NCI-H748 (cell line): ENCODE measurements around the gene IL6R.
A peak's percentile ranks its signal among the peaks of the same experiment; 100 is the strongest.

Experiments used
- DNase-seq: peaks from one replicate; lab custom pipeline; 2025; ENCODE audit not compliant: unreplicated experiment; lab: John Stamatoyannopoulos, UW

Gene IL6R

DNA sequence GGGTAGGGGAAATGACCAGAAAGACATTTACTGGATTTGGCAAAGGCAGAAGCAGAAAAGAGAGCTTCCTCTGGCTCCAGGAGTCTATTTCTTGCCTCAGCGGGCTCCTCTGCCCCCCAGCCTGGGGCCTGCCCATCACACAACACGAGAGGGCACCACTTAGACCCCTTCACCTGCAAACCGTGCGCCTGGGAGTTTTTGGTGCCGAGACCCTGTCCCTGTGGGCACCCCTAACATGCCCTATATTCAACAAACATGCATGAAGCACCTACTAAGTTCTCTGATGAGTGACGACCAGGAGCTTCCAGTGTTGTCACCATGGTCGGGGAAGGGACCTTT, 18.8 kb downstream of the IL6R start:
- no peak for DNase-seq

DNA sequence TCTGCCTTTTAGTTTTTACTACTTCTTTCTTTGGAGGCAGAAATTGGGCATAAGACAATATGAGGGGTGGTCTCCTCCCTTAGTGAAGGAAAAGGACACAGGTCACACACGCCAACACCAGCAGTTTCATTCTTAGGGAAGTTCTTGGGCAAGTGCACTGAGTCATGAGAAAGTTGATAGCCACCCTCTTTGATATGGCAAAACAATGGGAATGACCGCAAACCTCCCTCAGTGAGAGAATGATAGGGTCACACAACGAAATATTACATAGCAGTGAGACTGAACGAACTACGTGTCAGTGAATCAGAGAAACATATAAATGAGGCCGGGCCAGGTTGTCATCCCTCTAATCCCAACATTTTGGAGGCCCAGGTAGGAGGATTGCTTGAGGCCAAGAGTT, 20.0 kb downstream of the IL6R start:
- no peak for DNase-seq

DNA sequence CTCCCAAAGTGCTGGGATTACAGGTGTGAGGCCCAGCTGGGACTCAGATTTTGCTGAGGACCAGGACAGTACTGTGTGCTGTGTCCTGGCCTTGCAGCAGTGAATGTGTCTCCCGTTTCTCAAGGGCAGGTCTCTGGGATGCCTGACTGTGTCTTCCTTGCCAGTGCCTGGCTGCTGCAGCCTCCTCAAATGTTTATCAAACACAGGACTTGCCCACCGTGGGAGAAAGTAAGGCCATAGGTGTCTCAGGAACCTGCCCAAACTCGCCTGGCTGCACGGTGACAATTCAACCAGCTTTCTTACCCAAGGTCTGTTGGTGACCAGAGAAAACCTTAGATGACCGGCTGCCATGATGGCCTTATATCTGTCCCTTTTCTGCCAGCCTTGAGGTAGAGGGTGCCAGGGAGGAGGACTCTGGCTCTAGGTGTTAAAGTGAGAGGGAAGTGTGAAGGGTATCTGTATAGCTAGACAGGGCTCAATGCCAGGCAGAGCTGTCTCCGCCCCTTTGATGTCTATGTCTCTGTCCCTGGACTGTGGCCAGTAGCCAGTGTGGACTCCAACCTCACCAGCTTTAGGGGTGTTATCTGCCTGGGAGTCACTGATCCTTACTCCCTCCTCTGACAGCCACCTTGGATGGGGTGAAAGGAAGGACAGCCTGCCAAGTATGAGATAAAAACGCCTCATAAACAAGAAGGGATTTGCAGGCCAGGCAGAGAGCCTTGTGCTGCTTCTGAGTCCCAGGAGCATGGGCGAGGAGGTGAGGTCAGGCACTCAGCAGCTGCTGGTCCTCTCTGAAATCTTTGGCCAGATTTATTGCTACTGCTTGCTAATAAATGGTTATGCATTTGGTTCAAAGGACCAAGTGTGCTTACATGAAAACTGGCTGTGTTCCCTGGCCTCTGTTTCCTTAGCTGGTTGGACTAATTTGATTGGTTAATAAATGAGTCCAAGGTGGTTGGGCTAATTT, 22.3 kb downstream of the IL6R start:
- DNase-seq = no peak

DNA sequence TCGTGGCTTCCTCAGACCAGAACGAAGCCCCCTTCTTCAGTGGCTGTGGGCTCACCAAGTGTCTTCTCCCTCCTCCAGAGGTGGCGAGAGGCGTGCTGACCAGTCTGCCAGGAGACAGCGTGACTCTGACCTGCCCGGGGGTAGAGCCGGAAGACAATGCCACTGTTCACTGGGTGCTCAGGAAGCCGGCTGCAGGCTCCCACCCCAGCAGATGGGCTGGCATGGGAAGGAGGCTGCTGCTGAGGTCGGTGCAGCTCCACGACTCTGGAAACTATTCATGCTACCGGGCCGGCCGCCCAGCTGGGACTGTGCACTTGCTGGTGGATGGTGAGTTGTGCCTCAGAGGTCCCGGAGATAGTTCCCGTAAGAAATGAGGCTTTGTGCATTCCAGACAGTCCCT, 24.0 kb downstream of the IL6R start:
- no peak for DNase-seq

DNA sequence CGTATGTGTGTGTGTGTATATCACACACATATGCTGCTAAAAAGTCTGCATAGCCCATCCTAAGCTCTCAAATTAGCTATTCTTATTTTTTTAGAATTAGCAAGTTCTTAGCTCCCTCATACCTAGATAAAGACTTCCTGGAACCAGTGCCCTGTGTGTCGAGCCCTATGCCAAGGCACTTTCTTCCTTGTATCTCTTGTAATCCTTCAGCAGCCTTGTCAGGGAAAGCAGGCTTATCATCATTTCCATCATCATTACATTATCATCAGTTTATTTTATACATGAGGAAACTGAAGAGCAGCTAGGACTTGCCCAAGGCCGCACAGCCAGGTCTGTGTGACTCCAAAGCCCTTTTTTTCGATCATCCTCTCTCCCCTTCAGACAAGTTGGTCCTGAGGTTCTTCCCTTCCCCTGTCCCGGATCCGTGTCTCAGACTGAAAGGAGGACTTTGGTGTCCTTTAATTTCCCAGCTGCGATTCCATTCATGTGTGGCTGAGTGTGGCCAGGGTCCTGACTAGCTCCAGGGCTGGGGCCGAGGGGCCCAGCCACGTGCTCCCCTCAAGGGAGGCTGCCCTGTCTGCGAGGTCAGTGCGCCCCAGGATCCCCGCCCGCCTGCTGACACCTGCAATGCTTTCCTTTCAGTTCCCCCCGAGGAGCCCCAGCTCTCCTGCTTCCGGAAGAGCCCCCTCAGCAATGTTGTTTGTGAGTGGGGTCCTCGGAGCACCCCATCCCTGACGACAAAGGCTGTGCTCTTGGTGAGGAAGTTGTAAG, 24.9 kb downstream of the IL6R start:
- no peak for DNase-seq

DNA sequence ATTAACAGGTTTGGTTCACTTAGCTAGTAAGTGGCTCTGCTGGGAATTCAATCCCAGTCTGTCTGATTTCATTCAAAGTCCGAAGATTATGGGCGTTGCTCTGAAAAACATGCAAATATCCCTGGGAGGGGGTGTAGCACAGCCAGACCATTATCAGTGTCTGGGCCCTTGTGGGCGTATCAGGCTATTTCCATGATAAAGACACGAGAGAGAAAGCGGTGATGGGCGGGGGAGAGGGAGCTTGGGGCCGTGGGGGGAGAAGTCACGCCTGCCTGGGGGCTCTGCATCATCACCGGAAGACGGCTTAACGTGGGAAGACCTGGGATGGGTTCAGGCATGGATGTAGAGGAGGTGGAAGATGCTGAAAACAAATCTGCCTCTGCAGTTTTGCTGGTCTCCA, 25.8 kb downstream of the IL6R start:
- peak; percentile 21 for DNase-seq

DNA sequence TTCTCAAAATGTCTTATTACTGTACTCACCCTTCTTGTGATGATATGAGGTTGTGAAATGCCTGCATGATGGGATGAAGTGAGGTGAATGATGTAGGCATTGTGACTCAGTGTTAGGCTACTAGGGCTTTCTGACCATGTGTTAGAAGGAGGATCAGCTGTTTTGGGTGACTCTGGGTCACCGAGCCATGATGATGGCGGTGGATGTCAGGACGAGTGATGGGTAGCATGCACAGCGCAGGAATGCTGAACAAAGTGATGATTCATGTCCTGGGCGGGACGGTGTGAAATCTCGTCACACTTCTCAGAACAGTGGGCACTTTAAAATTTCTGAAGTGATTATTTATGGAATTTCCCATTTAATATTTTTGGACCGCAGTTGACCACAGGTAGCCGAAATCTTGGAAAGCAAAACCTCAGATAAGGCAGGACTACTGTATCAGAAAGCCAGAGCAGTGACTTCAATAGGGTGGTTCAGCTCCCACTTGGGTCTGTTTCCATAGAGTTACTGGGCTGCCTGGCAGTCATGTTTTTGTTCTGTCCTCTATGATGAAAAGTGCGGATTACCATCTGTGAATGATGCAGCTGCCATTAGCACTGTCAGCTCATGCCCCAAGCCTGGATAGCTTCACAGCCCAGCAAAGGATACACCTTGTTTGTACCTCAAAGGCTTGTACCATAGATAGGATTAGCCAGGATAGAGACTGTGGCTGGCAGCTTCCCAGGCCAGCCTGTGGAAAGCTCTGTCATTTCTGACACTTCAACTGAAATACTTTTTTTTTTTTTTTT, 26.6 kb downstream of the IL6R start:
- DNase-seq = no peak

DNA sequence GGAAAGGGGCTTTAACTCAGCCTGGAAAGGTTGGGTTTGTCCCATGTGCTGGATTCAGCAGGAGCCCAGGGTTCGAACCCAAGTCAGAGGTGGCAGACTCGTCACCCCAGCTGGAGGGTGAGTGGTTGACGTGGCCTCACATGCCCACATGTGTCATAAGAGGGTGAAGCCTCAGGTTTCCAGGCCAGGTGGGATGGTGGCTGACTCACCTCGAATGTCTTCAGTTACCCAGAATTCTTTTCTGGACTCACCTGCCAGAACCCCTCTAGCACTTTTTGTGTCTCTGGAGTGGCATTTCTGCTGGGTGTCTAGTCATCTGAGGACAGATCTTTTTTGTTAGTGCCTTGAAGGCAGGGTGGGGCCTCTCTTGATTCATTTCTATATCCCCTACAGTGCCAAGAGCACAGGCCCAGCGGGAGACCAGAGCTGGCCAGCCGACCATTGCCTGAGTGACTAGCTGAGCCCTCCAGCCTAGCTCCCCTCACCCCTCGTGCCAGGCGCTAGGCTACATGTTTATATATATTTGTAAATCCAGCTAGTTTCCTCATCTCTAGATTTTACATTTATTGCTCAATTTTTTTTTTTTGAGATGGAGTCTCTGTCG, 28.1 kb downstream of the IL6R start:
- DNase-seq = no peak

DNA sequence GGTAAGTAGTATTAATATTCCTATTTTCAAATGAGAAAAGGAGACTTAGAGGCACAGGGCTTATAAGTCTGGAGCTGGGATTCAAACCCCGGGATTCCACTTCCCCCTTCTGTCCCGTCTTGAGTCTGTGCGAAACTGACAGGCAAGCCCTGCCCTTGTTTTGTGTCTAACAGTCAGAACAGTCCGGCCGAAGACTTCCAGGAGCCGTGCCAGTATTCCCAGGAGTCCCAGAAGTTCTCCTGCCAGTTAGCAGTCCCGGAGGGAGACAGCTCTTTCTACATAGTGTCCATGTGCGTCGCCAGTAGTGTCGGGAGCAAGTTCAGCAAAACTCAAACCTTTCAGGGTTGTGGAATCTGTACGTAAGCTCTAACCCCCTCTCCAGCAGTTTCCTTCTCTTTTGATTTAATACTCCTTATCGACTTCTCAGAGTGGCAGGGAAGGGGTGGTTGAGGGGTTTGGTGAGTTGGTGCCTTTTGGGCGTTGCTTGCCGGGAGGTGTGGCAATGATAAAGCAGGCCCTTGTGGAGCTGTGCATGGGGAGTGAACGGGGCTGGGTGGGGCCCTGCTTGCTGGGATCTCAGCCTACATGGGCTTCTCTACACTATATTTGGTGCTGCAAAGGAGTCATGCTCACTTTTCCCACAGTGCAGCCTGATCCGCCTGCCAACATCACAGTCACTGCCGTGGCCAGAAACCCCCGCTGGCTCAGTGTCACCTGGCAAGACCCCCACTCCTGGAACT, 29.4 kb downstream of the IL6R start:
- no peak for DNase-seq

DNA sequence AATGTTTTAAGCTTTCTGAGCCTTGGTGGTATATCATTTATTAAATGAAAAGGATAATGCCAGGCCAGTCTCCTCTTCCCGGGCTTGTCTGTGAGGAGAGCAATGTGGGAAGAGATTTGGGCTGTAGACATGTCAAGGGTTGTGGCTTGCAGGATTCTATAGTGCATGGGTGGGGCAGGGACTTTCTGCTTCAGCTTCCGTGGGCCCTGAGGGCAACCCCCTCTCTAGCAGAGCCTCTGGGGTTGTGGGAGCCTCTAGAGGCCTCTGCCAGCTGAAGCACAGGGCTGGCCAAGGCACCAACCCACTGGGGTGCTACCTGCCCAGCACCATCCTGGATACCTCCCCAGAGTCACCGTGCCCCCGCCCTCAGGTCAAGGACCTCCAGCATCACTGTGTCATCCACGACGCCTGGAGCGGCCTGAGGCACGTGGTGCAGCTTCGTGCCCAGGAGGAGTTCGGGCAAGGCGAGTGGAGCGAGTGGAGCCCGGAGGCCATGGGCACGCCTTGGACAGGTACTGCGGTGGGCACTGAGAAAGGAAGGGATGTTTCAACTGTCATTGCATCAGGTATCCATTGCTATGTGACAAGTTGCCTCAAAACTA, 30.6 kb downstream of the IL6R start:
- no peak for DNase-seq

DNA sequence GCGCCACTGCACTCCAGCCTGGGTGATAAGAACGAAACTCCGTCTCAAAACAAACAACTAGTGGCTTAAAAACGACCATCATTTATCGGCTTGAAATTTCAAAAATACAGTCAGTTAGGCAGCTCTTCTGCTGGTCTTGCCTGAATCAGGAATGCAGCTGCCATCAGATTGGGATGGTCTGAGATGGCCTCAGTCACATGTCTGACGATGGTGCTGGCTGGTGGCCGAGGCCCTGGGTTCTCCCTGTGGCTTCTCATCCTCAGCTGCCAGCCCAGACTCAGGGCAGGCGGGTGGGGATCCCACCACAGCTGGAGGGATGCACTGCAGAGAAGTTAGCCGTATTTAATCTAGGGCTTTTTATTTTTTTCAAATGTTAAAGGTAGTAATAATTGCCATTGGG, 31.3 kb downstream of the IL6R start:
- no peak for DNase-seq

DNA sequence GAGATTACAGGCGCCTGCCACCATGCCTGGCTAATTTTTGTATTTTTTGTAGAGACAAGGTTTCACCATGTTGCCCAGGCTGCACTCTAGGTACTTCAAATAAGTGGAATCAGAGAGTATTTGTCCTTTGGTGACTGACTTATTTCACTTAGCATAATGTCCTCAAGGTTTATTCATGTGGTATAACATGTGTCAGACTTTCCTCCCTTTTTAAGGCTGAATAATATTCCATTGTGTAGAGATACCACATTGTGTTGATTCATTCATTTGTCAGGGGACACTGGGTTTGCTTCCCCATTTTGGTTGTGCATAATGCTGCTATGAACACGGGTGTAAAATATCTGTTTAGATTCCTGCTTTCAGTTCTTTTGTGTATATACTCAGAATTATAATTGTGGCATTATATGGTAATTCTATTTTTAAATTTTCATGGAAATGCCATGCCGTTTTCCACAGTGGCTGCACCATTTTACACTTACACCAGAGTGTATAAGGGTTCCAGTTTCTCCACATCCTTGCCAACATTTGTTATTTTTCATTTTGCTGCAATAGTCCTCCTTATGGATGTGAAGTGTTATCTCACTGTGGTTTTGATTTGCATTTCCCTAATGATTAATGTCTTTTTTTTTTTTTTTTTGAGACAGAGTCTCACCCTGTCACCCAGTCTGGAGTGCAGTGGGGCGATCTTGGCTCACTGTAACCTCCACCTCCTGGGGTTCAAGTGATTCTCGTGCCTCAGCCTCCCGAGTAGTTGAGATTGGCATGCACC, 35.1 kb downstream of the IL6R start:
- DNase-seq = no peak

DNA sequence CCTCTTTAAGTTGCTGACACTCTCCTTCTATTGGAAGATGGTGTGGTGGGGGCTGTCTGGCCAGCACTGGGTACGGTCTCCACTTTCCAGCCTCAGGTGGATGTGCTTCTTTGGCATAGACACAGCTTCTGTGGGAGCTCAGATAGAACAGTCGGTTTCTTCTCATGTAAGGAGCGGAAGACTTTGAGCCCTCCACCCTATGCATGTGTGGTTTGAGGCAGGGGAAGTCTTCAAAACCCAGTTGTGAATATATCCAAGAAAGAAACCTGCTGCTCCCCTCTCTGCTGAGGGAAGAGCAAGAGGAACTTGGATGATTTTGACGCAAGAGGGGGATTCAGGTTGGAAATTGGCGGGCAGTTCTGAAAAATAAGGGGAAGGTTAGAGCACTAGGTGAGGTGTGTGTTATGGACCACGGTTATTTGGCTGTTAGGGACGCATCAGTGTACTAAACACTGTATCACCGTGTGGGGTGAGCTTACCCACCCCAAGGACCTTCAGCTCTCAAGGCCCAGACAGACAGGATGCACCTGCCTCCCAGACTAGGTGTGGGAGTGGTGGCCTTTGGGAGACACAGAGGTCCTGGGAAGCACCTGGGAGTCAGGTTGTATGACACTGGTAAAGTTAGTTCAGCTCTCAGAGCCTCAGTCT, 36.2 kb downstream of the IL6R start:
- DNase-seq = no peak

DNA sequence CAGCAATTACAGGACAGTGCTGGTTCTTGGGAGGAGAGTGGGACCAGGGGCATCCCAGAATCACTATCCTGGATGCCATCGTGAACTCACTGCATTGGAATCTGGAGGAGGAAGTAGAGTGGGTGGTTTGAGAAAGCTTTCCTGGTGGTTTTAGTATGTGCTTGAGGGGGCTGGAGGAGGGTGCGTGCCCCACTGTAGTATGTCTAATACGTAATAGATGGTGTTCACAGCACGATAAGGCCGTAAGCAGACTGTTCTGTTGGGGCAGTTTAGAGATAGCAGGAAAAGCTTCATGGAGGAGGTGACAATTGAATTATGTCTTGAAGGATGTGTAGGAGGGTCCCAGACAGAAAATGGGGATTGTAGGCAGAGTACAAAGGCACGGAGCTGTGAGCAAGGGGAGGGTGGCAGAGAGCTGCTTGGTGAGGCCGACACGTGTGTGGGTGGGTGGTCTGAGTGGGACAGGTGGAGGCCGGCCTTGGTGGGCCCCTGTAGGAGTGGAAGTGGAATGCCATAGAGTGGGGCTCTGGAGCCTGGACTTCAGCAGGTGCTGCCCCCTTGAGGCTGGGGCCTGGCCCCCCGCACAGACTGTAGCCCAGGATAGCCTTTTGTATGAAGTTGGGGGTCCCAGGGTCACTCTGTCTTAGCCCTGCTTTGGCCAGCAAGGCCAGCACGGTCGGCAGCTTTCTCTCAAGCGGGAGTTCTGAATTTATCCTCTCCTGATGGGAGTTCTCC, 37.0 kb downstream of the IL6R start:
- DNase-seq = no peak

DNA sequence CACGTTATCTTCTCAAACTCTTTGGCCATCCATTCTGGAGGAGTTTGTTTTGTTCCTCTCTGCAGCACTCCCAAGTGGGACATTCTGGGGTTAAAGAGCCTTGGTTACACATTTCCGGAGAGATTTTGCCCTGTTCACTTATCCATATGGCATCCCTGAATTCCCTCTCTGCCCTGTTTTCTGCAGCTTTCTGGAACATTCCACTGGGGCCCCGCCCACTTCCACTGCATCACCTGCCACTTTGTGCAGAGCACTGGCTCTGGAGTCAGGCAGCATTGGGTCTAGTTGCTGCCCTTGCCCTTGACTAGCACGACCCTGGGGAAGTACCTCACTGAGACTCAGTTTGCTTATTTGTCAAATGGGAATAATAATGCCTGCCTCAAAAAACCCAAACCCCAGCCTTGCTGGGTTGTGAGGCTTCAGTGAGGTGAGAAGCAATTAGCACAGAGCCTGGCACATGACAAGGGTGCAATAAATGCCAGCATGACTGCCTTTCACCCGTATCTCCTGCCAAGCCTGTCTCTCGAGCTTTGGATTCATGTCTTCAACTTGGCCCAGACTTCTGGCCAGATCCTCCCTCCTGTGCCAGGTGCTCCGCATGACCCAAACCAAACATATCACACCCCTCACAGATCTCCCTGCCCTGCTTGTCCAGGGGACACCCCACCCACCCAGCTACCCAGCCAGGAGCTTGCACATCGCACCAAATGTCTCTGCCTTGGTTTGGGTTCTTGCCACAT, 38.3 kb downstream of the IL6R start:
- DNase-seq = no peak

DNA sequence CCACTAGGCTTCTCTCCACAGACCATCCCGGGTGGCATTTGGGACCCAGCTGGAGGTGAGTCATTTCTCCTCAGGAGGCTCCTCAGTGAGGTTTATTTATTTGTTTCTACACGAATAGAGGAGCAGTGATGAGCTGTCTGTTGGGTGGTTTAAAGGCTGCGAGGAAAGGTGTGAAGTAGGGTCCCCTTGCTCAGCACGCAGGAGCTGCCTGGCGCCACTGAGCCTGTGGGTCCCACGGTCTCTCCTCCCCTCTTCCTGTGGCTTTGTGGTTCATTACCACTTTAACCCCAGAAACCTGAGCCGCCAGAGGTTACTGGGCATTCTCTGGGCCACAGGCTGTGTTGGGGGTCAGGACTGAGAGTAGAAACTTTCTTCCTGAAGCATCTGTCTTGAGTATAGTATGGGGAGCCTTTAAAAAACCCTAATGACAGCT, 39.9 kb downstream of the IL6R start:
- no peak for DNase-seq

DNA sequence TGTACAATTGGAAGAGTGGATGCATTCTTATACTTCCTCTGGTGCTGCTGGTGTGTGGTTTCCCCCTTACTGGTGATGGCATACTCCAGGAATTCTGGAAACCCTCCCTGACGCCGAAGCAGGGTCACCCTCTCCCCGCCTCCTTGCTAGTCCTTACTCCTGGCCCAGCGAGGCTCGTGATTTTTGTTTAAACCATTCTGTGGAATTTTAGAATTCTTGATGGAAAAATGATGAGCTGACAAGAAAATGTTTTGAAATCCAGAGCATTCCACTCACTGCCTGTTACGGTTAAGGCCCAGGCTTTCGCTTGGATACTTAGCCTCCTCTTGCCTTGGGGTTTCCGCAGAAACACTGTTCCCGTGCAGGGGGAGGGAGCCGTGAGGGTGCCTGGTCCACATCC, 41.1 kb downstream of the IL6R start:
- no peak for DNase-seq
